HG03565 (cell line): ENCODE data around the gene SPPL2A.

ENCODE experiments used
- ATAC-seq: cut with Tn5 transposase; IDR thresholded peaks from one replicate; pipeline ENCODE4 v1.9.1; 2021; ENCODE audit warnings: mild to moderate bottlenecking, moderate library complexity; ENCODE audit not compliant: unreplicated experiment

SPPL2A gene

GRCh38 chr15:50774450-50774849 is 8.9 kb upstream of the SPPL2A start:
- ATAC-seq = no peak

GRCh38 chr15:50773389-50773788 is 7.9 kb upstream of the SPPL2A start:
- no peak for ATAC-seq

DNA sequence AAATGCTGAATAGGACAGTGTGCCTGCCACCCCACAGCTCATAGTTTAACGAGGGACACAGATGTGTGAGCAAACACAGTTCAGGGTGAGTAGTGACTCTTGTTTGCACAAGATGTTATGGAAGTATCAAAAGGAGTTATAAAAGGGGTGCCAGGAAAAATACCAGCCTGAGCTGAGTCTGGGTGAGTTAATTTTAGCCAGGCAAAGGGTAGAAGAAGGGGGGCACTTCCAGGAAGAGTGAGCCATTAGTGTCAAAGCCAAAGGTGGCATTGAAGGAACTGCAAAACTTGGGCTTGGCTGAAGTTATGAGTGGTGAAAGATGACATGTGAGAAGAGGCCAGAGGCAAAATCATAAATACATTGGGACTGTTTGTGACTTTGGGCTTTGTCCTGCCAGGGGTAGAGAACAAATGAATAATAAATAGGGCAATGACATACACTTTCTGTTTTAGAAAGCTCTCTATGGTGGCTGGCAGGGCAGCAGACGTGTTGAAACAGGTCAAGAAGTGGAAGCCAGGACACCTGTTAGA is 1.9 kb upstream of the SPPL2A start:
- no peak for ATAC-seq

- ATAC-seq = no peak
Measured at GRCh38 chr15:50764461-50765194, 878 bp downstream of the SPPL2A start.

DNA sequence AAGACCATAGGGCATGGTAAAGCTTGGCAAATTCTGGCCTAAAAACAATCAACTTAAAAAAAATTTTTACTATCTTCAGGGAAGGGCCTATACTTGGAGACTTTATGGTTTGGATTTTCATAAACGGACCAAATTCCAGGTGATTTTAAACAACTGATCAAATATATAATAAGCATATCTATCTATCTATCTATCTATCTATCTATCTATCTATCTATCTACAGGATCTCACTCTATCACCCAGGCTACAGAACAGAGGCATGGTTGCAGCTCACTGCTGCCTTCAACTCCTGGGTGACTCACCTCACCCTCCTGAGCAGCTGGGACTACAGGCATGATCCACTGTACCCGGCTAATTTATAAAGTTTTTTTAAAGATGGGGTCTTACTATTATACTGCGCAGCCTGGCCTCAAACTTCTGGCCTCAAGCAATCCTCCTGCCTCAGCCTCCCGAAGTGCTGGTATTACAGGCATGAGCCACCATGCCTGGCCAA is 6.7 kb downstream of the SPPL2A start:
- no peak for ATAC-seq

- ATAC-seq = no peak
Measured at GRCh38 chr15:50753463-50753862, 12.0 kb downstream of the SPPL2A start.

DNA sequence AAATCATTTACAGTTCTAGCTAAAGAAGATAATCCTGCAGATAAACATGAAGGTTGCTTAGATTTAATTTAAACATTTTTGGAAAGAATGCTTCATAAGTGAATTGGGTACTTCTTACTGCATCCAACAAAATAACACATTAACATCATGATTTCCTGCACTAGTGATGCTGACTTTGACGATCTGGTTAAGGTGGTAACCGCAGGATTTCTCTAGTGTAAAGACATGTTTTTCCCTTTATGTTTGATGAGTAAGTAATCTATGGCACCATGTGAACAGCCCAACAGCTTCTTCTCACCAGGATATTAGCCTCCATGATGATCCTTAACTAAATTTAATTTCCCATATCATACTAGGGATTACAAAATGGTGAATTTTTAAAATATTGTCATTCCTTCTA is 14.1 kb downstream of the SPPL2A start:
- ATAC-seq = no peak

- no peak for ATAC-seq
Measured at GRCh38 chr15:50750227-50750705, 15.2 kb downstream of the SPPL2A start.

DNA sequence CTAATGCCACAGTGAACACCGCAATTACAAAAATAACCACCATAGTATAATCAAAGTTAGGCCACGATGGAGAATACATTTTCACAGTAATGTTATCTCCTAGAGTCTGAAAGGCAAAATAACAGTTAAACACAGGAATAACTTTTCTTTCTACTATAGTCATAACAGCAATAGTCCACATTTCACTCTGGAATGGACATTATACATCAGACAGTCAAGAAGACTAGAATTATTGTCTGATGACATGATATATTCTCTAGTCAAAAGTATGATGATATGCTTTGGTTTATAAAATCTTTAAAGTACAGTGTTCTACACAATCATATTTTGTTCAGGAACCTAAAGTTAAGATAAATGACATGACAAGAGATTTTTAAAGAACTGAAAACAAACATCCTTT is 18.0 kb downstream of the SPPL2A start:
- no peak for ATAC-seq

DNA sequence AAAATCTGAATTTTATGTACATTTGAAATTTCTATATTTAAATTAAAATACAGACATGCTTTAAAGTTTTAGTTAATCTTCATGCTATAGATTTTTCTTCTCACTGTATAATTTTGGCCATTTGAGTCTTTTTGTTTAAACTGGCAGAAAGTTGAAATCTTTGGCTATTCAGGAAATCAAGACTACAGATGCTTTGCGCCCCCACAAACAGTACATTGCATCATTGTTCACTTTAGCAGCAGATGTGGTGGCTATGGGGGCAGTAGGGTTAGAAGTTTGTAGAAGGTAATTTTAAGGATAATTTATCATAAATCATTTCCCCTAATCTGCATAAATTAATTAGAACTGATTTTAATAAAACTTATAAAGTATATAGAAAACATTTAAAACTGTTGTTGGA is 20.9 kb downstream of the SPPL2A start:
- ATAC-seq = no peak

- ATAC-seq = no peak
Measured at GRCh38 chr15:50740955-50741354, 24.6 kb downstream of the SPPL2A start.

DNA sequence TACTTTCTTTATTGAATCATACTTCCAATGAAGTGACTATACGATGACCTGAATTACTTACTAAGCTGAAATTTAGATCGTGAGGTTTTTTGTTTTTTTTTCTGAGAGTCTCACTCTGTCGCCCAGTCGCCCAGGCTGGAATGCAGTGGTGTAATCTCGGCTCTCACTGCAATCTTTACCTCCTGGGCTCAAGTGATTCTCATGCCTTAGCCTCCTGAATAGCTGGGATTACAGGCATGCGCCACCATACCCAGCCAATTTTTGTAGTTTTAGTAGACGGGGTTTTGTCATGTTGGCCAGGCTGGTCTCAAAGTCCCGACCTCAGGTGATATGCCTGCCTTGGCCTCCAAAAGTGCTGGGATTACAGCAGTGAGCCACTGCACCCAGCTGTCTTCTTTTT is 28.7 kb downstream of the SPPL2A start:
- ATAC-seq = no peak

DNA sequence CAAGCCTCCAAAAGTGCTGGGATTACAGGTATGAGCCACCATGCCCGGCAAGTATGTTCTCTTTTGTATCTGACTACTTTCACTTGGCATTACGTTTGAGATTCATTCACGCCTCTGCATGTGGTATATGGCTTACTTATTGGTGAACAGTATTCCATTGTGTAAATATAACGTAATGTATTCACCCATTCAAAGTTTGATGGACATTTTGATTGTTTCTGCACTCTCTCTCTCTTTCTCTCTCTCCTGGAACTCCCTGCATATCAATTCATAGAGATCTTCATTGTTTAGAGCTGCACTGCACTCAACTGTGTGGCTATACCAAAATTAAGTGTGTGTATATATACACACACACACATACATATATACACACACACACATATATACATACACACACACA is 30.4 kb downstream of the SPPL2A start:
- ATAC-seq = no peak

DNA sequence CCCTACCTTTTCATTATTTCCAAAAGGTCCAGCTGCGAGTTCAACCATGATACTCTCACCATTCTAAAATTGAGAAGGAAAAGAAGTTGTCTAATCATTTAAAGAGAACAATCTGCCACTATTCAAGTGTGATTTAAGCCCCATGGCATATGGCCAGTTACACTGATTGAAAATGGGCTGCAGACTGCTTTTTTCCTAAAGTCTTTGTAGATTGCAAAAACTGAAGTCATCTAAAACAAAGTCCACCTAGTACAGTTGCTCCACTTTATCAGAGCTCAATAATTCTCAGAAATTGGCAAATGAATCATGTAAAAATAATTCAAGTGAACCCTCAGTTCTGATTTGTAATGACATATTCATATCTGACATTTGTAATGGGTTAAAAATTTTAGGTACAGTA is 39.2 kb downstream of the SPPL2A start:
- no peak for ATAC-seq

DNA sequence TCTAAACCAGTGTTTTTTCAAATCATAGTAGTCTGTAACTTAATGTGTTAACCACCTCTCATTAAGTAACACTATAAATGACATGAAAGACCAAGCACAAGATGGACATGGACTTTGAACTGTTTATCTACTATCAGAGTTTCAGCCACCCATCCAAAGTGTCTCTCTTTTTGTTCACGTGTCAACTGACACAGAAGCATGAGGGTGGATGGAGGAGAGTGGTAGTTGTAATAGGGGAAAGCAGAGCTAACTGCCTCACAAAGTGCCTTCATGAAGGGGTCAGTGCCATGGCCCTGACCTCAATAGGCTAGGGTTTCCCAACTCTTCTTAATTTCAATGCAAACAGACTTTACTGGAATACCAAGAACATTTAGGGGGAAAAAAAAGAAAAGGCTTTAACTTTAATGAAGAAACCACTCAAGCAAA is 46.8 kb downstream of the SPPL2A start:
- ATAC-seq = no peak

DNA sequence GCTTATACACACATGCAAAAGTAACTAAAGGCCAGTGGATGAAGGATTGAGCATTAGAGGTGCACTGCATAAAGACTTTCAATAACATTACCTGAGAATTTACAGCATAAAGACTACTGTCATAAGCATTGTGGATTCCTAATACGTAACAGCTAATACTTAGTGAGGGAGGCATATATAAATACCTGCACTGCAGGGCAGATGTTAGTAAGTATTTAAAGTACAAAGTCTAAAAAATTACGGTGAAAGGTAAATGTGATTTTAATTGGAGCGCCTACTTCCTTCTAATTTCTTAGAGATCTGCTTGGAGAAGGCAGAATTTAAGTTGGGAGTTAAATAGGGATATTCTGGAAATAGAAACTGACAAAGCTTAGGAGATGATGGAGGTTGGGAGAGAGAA is 53.5 kb downstream of the SPPL2A start:
- no peak for ATAC-seq

GRCh38 chr15:50710585-50710984 is 54.9 kb downstream of the SPPL2A start:
- ATAC-seq = no peak

DNA sequence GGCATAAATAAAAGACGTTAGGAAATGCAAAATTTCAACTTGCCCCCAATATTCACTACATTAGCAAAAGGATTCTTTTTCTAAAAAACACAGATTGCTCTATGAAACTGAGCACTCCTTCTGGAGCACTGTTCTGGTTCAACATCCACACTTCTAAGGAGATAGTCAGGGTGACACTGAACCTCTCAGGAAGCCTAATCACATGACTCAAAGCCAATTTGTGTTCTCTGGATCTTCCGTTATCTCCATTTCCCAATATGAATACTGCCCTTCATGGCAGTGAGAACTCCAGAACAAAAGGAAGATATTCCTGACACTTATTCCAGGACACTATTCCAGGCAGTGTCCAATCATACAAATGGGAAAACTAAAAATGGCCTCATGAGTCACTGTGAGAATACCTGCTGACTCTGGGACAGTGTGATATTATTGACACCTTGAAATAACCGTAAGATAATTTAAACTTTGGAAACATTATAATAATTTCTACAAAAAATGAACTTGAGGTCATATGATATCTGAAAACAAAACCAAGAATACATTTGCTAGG is 57.6 kb downstream of the SPPL2A start:
- ATAC-seq = no peak

DNA sequence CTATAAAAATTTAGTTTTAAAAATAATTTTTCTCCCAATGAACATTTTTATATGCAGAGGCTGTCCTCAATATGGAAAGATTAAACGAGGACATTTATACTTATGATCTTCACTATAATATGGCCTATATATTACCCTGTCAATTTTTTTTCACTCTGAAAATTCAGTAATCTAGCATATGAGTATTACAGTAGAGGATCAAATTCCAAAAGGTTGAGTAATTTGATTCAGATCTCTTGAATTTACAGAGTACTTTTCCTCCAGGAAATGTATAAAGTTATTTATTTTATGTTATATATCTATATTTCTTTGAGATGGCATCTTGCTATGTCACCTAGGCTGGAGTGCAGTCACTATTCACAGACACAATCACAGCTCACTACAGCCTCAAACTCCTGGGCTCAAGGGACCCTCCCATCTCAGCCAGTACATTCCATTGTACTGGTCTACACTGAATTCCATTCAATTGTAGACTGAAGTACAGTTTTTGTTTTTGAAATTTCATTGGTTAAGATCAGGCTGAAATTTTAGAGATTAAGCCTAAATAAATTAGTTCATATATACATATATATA is 62.7 kb downstream of the SPPL2A start:
- ATAC-seq = no peak

DNA sequence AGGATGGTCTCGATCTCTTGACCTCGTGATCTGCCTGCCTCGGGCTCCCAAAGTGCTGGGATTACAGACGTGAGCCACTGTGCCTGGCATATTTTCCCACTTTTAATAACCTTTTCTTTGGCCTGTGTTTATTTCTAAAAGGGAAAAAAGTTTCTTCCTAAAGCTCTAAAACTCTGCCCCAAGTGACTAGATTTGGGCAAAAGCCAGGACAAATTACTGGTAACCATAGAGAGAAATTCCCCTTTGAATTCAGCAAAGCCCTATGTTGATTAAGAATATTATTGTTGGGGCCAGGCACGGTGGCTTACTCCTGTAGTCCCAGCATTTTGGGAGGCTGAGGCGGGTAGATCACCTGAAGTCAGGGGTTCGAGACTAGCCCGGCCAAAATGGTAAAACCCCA is 67.4 kb downstream of the SPPL2A start:
- no peak for ATAC-seq

- ATAC-seq = no peak
Measured at GRCh38 chr15:50697109-50697797, 68.3 kb downstream of the SPPL2A start.
